Activated T-cell treated with anti-CD3 and anti-CD28 coated beads for 24 hours (primary cell): ENCODE data around the gene MCM9.

Experiments
- DNase-seq: peaks from one replicate; pipeline ENCODE4 v3.0.0-alpha.2; 2020; ENCODE audit warnings: low read depth

Gene MCM9

DNA sequence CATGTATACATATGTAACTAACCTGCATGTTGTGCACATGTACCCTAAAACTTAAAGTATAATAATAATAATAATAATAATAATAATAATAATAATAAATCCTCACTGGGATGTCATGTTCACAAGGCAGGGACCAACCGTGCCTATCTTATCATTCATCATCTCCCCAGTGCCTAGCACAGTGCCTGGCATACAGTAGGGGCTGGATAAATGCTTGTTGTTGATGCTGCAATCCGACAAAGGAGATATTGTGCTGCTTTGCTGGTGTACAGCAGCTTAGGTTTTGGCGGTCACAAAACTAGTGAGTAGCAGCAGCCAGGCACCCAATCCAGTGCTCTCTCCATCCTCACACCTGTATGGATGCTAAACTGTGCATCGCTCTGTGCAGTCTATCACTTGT, 135.1 kb downstream of the MCM9 start:
- DNase-seq = no peak

DNA sequence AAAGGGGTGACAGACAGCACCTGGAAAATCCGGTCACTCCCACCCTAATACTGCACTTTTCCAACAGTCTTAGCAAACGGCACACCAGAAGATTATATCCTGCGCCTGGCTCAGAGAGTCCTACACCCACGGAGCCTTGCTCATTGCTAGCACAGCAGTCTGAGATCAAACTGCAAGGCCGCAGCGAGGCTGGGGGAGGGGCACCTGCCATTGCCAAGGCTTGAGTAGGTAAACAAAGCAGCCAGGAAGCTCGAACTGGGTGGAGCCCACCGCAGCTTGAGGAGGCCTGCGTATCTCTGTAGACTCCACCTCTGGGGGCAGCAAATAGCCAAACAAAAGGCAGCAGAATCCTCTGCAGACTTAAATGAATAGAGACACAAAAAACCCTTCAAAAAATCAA, 138.4 kb downstream of the MCM9 start:
- DNase-seq = peak; percentile 44

DNA sequence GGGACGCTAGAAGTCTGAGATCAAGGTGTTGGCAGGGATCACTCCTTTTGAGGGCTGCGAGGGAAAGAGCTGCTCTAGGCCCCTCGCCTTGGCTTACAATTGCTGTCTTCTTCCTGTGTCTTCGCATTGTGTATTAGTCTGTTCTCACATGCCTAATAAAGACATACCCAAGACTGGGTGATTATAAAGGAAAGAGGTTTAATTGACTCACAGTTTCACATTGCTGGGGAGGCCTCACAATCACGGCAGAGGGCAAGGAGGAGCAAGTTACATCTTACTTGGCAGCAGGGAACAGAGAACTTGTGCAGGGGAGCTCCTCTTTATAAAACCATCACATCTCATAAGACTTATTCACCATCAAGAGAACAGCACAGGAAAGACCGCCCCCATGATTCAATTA, 143.5 kb downstream of the MCM9 start:
- no peak for DNase-seq

DNA sequence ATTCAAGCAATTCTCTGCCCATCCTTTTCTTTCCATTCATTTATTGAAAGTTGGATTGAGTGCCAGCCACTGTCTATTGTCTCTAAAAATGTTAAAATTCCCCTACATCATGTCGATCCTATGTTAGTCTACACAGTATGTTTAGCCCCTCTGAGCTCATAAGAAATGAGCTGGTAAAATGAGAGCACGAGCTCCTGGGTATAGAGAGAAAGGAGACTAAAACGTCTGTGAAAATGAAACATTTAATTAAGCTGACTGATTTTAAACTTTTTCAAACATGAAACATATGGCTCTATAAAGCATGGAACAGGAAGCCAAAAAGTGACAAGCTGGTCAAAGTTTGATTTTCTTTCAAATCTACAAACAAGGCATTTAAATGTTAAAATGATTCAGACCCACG, 145.0 kb downstream of the MCM9 start:
- DNase-seq = no peak

DNA sequence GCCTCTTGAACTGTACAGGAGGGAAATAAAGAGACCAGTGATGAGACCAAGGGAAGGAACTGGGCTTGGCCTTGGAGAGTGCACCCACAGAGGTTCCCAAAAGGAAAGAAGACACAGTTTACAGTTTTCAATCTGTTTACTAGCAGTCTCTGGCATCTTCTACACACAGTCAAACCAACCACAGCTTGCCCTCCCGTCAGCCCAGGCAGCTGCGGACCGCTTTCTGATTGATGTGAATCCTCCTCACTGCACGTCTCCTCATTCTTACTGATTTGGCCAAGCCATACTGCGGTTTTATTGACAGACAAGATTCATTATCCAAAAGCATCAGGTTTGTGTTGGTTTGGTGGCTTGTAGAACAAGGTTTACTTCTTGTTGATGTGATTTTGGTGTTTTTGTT, 145.5 kb downstream of the MCM9 start:
- no peak for DNase-seq

DNA sequence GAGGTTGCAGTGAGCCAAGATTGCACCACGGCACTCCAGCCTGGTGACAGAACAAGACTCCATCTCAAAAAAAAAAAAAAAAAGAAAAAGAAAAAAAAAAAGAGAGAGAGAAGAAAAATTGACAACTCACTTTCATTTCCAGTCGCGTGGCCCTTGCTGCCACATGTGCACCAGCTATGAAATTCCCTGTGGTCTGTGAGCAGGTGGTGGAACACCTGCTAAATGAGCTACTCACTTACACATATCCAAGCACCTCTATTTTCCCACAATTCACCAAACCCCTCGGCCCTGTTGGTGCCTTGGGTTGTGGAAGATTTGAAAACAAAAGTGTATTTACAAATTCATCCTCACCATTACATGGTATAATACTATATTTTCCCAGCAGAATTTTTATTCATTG, 146.3 kb downstream of the MCM9 start:
- no peak for DNase-seq

DNA sequence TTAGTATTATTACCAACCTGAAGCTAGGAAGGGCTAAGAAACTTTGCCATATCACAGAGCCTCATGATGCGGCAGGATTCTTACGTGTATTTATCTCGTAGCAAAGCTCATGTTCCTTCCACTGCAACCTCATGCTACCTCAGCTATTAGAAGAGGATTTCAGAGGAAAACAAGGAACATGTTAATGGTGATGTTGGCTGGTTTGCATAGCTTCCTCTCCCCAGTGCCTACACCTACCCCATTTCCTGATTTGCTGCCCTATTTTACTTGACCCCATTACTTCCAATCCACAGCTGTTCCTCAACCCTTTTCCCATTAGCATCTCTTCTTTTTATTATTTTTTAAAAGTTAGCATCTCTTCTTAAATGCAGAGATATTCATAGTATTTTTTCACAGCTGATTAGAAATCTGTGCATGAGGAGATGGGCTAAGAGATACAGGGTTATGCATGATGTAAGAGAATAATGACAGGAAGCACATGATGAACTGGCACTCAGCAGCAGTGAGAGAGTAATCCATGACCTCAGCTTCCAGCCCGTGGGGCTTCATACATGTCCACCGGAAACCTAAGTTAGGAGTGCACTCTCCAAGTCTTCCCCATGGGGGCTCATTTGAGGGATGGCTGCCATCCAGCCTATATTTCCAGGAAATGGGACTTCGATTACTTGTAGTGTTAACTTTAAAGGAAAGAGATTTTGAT, 147.1 kb downstream of the MCM9 start:
- no peak for DNase-seq

DNA sequence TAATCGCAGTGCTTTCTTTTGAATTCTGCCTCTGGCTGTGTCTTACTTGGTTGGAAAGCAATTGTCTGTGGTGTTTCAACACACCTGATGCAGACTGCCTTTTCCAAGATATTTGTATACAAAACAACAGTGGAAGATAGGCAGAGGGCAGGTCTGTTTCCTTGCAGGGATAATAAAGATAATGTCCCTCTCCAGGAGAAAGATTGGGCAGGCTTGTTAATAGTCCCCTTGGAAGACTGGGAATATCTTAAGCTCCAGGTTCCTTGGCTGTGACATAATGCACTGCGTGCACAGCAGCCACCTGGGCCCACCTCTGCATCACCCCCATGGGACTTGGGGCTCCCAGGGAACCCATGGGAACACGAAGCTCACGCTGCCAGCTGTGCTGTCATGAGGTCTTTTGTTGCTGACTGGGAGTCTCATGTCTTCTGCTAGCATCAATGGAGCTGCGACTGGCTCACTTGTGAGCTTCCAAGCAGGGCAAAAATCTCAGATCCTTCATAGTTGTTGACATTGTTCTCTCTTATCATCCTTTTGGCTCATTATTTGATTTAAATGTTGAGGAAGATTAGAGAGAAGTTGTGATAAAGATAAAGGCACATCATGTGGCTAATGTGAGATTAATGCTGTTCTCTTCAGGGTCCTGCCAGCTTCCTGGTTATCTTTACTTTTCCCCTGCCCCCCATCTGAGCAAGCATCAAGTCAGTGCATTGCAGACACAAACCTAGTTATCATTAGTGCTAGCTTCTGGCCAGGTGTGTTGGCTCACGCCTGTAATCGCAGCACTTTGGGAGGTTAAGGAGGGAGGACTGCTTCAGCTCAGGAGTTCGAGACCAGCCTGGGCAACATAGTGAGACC, 148.1 kb downstream of the MCM9 start:
- DNase-seq = no peak

DNA sequence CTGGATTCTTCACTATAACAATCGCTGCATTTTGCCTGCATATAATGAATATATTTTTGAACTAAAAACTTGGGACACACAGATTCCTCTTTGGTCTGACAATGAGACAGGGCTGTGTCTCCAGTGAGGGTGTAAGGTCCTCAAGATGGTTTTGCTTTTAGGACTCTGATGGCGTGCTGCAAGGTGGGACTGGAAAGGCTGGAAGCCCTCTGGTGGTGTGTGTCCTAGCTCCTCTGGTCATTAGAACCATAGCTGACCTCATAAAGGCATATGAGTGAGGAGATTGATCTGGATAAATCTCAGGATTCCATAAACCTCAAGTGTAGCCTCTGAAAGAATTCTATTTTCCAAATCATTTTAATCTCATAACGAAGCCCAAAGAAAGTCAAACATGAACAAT, 149.4 kb downstream of the MCM9 start:
- DNase-seq = no peak

DNA sequence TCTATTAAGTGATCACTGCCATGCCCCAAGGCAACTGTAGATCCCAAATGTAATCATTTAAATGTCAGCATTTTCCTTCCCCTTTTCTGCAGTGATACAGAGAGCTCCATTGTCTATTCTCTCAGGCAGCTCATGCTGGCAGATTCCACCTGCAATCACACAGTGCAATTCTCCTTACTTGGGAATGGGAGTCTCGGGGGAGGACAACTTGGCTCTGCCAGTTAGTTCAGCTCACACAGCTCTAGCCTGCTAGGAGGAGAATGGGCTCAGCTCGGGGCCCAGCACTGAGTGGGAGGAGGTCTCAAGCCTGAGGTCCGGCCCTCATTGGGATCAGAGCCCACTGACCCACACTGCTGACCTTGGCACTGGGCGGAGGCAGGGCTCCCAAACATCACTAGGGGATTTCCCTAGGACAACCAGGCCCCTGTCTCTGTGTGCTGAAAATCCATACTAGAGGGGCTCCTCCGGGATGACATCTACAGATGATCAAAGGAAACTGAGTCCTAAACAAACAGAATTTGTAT, 150.3 kb downstream of the MCM9 start:
- no peak for DNase-seq

DNA sequence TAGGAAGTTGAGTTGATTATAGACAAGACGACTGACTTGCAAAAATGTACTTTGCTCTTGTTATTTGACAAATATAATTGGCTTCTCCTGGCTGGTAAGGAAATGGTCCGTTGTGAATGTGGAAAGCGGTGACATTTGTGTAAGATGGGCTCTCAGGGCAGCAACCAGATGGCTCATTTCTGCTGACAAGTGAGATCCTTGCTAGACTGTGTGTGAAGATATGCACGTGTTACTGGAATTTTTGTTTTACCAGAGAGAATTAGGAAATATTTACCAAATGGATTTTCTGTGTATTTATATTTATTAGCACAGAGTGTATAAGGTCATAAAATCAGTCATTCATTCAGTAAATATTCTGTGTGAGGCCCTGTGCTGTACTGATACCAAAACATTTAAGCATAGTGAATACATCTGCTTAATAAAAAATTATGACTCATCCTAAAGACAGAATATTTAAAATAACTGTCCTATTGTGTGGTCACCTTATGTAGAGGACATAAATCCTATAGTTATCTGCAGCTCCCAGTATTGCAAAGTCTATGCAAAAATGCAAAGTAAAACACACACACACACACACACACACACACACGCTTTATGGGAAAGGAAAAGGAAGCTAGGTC, 150.9 kb downstream of the MCM9 start:
- DNase-seq = no peak

DNA sequence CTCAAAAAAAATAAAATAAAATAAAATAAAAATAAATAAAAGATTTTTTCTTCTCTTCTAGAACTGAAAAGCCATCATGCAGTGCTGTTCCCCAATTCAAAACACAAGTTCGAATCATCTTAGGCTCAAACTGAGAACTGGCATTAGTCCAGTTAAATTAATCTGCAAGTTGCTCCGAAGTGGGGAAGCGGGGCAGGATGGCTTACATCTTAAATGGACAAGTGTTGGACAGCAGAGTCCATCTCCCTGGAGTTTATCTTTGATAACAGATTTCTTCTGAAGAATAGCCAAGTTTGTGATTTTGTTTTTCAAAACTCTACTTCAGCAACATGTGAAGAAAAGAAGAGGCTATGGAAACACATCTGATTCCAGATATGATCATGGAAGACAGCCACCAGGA, 152.3 kb downstream of the MCM9 start:
- DNase-seq = no peak

DNA sequence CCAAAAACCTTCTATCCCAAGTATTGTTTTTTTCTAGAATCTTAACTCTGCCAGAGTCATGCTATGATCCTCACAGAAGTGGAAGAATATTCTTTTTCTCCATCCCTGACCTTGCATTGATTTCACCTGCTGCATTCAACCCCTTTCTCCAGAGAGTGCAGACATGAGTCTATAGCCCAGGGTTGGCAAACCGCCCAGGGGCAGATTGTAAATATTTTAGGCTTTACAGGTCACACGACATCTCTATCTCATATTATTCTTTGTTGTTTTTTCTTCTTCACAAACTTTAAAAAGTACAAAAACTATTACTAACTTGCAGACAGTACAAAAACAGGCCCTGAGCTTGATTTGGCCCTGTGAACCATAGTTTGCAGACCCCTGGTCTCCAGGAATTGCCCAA, 153.1 kb downstream of the MCM9 start:
- no peak for DNase-seq

DNA sequence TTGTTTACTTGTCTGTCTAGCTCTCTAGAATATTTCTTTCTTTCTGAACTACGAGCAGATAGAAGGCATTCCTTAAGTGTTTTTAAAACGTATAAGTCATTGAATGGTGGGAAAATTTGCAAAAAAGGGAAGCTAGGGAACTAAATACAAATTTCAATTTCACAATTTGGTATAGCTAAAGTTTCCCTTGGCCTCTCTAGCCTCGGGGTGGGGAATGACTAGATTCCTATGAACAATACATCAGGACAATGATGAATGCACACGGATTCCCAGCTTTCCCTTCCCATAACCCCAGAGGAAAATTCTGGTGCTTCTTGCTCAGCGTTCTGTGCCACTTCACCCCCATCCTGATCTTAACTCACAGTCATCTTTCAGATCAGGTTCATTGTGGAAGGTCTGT, 154.3 kb downstream of the MCM9 start:
- no peak for DNase-seq

DNA sequence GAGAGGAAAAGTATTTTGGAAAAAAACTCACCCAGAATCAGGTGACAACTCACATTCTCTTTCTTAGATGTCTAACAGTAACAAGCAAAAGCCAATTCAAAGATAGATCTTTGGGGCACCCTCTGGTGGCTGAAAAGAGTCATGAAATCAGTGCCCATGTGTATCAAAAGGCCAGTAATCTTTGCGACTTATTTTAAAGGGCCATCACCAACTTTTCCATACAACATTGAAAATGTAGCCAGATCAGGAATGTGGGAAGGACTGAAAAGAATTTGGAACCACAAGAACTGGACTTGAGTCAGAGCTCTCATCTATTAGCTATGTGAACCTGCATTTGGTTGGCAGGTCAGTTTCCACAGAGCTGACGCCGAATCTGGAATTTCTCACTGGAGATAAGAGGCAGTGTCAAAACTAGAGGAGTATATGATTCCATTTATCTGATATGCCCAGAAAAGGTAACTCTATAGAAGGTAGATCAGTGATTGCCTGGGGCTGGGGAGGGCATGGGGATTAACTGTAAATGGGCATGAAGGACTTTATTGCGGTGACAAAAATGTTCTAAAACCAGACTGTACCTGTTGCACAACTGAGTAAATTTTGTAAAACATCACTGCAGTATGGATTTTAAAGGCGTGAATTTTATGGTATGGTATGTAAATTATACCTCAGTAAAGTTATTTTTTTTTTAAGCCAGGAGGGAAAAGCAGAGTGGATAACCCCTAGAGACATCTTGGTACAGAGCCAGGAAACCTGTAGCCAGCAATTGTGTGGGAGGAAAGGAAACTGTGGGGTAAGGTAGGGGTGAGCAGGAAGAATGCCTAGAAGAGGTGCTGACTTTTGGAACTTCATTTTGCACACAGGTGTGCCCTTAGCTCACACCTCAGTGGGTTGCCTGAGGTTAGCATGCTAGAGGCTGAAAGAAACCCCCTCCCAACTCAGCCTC, 158.1 kb downstream of the MCM9 start:
- peak; percentile 60 for DNase-seq

DNA sequence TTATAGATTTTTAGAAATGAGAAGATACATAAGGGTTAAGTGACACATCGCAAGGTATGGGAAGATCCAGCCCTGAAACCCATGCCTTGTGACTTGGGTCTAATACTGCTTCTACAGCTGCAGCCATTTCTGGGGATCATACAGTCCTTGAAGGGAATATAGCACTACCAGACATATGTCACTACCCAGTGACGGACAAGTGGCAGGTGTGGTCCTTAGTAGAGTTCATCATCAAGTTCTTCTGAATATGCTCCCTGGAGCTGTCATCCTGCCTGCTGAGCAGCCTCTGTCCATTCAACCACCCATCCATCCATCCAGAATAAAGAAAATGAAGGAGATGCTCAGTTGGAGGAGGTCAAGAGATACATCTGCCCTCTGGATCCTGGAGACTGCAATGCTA, 159.6 kb downstream of the MCM9 start:
- no peak for DNase-seq

DNA sequence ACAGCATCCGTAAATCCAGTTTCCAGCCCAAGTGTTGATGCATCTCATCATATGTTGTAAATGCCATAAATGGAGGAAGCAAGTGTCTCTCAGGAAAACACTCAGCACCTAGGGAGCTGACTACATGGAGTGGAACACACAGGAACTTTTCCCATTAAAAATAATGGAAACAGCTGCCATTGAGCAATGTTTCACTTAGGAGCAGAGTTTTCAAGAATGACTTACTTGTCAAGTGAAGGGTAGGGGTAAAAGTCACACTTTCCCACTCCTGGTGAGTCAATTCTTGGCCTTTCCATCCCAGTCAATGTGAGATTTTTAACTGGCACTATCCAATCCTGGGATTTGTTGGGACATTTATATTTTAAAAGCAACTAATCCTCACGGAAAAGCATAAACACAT, 160.4 kb downstream of the MCM9 start:
- DNase-seq = no peak

DNA sequence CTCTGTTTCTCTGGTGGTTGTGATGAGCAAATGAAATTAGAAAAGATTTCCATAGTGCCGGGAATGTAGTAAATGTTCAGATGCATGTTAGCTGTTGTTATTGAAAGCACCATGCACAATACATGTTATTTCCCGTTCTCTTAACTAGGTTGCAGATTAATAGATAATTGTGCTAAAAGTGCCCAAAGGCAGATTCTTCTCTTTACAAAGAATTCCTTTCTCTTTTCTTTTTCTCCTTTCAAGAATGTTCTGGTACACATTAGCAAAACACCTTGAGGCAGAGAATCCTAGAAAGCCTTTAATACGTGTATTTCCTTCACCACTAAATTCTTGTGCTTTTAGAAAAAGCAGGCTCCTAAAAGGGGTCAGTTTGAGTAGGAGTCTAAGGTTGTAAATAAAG, 162.1 kb downstream of the MCM9 start:
- DNase-seq = no peak

DNA sequence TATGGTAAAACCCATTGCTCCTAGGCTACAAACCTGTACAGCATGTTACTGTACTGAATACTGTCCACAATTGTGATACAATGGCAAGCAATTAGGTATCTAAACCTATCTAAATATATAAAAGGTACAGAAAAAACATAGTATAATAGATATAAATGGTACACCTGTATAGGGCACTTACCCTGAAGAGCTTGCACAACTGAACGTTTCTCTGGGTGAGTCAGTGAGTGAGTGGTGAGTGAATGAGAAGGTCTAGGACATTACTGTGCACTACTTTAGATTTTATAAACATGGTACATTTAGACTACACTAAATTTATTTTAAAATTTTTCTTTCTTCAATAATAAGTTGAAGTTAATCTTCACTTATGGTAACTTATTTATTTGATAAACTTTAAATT, 163.7 kb downstream of the MCM9 start:
- DNase-seq = no peak

DNA sequence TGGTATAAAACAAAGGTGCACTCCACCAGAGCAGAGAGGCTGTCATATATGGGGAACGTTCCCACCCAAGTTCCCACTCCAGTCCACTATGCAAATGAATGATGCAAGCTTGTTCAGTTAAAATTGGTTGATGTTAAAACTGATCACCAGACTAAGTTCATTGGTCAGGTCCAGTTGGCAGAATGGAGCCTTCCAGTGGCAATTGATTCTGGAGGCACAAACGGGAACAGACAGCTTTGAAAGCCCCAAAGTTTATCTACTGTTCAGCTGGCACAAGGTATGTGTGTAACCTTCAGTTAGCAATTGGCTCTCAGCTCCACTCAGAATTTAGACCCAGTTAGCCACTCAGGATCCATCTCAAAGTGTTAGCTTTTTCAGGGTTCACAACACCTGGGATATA, 164.1 kb downstream of the MCM9 start:
- no peak for DNase-seq

DNA sequence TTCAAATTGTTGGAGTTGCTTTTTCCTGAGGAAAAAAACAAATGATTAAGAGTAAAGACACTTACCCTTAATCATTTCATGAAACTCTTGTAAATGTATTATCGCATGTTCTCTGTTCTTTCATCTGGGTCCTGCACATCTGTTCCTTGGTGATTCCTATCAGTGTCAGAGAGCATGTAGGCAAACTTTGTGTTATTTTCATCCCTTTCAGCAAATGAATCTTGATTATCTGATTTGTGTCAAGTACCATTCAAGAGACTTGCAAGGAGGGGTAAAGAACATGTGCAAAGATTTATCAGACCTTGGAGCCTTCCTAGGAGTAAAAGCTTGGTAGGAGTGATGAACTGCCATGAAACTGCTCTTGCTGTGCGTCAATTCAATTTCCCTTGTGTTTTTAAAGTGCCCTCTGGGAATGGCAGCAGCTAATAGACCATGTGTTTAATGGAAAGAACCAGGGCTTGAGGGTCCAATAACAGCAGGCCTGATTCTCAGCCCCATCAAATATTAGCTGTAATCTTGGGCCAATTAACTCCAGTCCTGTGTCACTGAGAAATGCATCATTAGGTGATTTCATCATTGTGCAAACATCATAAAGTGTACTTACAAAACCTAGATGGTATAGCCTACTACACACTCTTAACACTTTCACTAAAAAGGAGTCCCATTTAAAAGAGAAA, 164.7 kb downstream of the MCM9 start:
- no peak for DNase-seq
